H1 (cell line): ENCODE results near the gene USP24. TPM values are rescaled to one million over a fixed set of nuclear protein-coding genes. Genes with fewer than 3 reads are reported as not detected.

Experiments used
- EGR1 ChIP-seq: IDR thresholded peaks from 2 replicates; pipeline ENCODE4 v1.6.1; 2011; ENCODE audit warnings: low read depth, low read length, borderline replicate concordance
- polyA plus RNA-seq, 7 experiments: library from polyadenylated mRNA; depleted of rRNA in 3 of 7; stranded (reverse) in 5 of 7; unstranded in 2 of 7; fragments of >200 nt in 5 of 7; fragments of 200-250 nt in 2 of 7; gene quantifications; 1 replicate in 5 of 7; 2 replicates in 1 of 7; 4 replicates in 1 of 7; pipeline versions ENCODE4 v1.2.1 to v1.2.3, GENCODE V29; 2011 to 2013; ENCODE audit warnings: missing spikeins in 2 of 7, mixed read lengths in 2 of 7
- total RNA-seq: library from RNA; stranded (reverse); fragmentation: NEBNext Ultra II Directional; extraction: Animal tissue kit (Norgen Biotek cat#: 25700); gene quantifications from 2 replicates; pipeline ENCODE4 v1.2.1, GENCODE V29; 2021
- TF ChIP-seq, protein P1 (sequence below): fragments of 300-600 bp; sonication (generic); IDR thresholded peaks from 2 replicates; pipeline ENCODE4 v1.7.1; 2012; ENCODE audit warnings: low read length, moderate library complexity, mild to moderate bottlenecking, inconsistent platforms; ENCODE audit not compliant: insufficient replicate concordance

USP24 gene
- total and polyA plus RNA-seq, 2 of the 8 experiments (the other 6 are each of a cell fraction or from before 2014, with no cell fraction given) = 11.1 to 34.6 TPM

DNA sequence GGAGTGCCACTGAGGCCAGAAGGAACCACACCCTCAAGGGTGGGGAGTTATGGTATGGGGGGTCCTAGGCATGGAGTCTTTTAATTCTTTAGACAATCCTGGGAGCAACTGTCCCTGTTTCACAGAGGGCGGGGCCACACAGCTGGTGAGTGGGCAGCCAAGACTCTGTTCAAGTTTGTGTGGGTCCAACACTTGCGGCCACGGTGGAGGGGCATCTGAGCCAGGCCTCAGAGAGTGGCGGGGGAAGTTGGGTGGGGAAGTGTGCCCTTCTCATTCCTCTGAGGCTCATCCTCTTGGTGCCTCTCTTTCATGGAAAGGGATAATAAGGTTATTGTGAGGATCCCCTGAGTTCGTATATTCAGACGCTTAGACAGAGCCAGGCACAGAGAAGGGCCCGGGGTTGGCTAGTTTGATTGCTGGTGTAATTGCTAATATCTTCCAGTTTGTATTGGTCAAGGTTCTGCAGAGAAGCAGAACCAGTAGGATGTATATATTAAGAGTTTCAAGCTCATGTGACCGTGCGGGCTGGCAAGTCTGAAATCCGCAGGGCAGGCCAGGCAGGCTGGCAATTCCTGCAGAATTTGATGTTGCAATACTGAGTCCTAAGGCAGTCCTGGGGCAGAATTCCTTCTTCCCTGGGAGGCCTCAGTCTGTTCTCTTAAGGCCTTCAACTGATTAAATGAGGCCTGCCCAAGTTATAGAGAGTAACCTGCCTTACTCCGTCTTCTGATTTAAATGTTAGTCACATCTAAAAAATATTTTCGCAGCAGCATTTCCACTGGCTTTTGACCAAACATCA lies 159.9 kb downstream of the USP24 start (continued):
- TF ChIP-seq, protein P1, sequence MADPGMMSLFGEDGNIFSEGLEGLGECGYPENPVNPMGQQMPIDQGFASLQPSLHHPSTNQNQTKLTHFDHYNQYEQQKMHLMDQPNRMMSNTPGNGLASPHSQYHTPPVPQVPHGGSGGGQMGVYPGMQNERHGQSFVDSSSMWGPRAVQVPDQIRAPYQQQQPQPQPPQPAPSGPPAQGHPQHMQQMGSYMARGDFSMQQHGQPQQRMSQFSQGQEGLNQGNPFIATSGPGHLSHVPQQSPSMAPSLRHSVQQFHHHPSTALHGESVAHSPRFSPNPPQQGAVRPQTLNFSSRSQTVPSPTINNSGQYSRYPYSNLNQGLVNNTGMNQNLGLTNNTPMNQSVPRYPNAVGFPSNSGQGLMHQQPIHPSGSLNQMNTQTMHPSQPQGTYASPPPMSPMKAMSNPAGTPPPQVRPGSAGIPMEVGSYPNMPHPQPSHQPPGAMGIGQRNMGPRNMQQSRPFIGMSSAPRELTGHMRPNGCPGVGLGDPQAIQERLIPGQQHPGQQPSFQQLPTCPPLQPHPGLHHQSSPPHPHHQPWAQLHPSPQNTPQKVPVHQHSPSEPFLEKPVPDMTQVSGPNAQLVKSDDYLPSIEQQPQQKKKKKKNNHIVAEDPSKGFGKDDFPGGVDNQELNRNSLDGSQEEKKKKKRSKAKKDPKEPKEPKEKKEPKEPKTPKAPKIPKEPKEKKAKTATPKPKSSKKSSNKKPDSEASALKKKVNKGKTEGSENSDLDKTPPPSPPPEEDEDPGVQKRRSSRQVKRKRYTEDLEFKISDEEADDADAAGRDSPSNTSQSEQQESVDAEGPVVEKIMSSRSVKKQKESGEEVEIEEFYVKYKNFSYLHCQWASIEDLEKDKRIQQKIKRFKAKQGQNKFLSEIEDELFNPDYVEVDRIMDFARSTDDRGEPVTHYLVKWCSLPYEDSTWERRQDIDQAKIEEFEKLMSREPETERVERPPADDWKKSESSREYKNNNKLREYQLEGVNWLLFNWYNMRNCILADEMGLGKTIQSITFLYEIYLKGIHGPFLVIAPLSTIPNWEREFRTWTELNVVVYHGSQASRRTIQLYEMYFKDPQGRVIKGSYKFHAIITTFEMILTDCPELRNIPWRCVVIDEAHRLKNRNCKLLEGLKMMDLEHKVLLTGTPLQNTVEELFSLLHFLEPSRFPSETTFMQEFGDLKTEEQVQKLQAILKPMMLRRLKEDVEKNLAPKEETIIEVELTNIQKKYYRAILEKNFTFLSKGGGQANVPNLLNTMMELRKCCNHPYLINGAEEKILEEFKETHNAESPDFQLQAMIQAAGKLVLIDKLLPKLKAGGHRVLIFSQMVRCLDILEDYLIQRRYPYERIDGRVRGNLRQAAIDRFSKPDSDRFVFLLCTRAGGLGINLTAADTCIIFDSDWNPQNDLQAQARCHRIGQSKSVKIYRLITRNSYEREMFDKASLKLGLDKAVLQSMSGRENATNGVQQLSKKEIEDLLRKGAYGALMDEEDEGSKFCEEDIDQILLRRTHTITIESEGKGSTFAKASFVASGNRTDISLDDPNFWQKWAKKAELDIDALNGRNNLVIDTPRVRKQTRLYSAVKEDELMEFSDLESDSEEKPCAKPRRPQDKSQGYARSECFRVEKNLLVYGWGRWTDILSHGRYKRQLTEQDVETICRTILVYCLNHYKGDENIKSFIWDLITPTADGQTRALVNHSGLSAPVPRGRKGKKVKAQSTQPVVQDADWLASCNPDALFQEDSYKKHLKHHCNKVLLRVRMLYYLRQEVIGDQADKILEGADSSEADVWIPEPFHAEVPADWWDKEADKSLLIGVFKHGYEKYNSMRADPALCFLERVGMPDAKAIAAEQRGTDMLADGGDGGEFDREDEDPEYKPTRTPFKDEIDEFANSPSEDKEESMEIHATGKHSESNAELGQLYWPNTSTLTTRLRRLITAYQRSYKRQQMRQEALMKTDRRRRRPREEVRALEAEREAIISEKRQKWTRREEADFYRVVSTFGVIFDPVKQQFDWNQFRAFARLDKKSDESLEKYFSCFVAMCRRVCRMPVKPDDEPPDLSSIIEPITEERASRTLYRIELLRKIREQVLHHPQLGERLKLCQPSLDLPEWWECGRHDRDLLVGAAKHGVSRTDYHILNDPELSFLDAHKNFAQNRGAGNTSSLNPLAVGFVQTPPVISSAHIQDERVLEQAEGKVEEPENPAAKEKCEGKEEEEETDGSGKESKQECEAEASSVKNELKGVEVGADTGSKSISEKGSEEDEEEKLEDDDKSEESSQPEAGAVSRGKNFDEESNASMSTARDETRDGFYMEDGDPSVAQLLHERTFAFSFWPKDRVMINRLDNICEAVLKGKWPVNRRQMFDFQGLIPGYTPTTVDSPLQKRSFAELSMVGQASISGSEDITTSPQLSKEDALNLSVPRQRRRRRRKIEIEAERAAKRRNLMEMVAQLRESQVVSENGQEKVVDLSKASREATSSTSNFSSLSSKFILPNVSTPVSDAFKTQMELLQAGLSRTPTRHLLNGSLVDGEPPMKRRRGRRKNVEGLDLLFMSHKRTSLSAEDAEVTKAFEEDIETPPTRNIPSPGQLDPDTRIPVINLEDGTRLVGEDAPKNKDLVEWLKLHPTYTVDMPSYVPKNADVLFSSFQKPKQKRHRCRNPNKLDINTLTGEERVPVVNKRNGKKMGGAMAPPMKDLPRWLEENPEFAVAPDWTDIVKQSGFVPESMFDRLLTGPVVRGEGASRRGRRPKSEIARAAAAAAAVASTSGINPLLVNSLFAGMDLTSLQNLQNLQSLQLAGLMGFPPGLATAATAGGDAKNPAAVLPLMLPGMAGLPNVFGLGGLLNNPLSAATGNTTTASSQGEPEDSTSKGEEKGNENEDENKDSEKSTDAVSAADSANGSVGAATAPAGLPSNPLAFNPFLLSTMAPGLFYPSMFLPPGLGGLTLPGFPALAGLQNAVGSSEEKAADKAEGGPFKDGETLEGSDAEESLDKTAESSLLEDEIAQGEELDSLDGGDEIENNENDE = no peak
- no peak for TF ChIP-seq EGR1
- TF ChIP-seq, all 59 proteins: peak for 0
